Thoracic aorta (tissue), 2 donors: ENCODE results near the gene COL11A1. TPM values are rescaled to one million over a fixed set of nuclear protein-coding genes. Genes with fewer than 3 reads are reported as not detected.

Experiments
- ATAC-seq: fragments of 150-250 bp; one replicate; pipeline ENCODE4 v1.8.0; 2017; ENCODE audit warnings: low read depth; ENCODE audit not compliant: insufficient number of reproducible peaks, low FRiP score
- DNase-seq: peaks from one replicate; pipeline ENCODE4 v3.0.0-alpha.2; 2020; ENCODE audit warnings: low spot score
- H3K27ac ChIP-seq, 2 donors: fragments of 200-600 bp; sonication (generic); 1 replicate in 1 of 2; 2 replicates in 1 of 2; pipeline ENCODE4 v1.5.1; 2016; ENCODE audit warnings: mild to moderate bottlenecking in 2 of 2, moderate library complexity in 2 of 2
- H3K27me3 ChIP-seq: fragments of 200-600 bp; sonication (generic); replicated peaks from 2 replicates; pipeline ENCODE4 v1.6.0; 2016; ENCODE audit warnings: mild to moderate bottlenecking; ENCODE audit not compliant: insufficient read depth
- H3K36me3 ChIP-seq: fragments of 200-600 bp; sonication (generic); one replicate; pipeline ENCODE4 v1.5.1; 2016
- H3K4me1 ChIP-seq, 2 donors: fragments of 200-600 bp; sonication (generic); 1 replicate in 1 of 2; 2 replicates in 1 of 2; pipeline versions ENCODE4 v1.5.1 to v1.6.0; 2016; ENCODE audit warnings: low read depth in 2 of 2, mild to moderate bottlenecking in 1 of 2; ENCODE audit not compliant: control insufficient read depth in 1 of 2
- H3K4me3 ChIP-seq: fragments of 200-600 bp; sonication (generic); 2 replicates; pipeline ENCODE4 v1.5.1; 2016; ENCODE audit warnings: mild to moderate bottlenecking
- H3K9me3 ChIP-seq: fragments of 200-600 bp; sonication (generic); 2 replicates; pipeline ENCODE4 v1.5.1; 2016
- total RNA-seq, 2 donors: library from RNA; depleted of rRNA; stranded (reverse); fragments of >200 nt; gene quantifications; one replicate each; pipeline versions ENCODE4 v1.1.0 to v1.2.3, GENCODE V29; 2016
- TF ChIP-seq, protein P1 (sequence below): fragments of 200-600 bp; sonication (generic); IDR thresholded peaks from one replicate; pipeline ENCODE4 v1.5.1; 2019; ENCODE audit warnings: antibody characterized with exemption

Gene COL11A1
- total RNA-seq, 2 donors from 2014 or later = 0.07 TPM; not detected in 1

DNA sequence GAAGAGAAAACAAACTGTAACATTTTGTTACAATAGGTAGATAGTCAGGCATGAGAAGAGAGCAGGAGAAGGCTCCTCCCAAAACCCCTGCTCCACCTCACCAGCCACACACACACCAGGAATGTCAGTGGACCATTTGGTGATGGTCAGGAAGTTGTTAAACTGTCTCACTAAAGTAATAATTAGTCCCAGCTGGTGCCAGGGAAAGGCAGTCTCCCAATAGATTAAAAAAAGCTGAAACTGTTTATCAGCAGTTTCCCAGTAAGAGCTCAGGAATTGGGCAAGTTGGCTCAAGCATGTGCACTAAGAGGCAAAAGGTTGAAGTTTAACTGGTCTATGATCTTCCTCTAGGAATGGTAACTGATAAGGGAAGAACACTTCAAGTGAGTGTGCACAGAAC, 249.6 kb downstream of the COL11A1 start:
- no peaks in the 10 kb centered on the region for H3K9me3 ChIP-seq
- H3K4me3 ChIP-seq = no peak overlapping the region
- TF ChIP-seq, protein P1, sequence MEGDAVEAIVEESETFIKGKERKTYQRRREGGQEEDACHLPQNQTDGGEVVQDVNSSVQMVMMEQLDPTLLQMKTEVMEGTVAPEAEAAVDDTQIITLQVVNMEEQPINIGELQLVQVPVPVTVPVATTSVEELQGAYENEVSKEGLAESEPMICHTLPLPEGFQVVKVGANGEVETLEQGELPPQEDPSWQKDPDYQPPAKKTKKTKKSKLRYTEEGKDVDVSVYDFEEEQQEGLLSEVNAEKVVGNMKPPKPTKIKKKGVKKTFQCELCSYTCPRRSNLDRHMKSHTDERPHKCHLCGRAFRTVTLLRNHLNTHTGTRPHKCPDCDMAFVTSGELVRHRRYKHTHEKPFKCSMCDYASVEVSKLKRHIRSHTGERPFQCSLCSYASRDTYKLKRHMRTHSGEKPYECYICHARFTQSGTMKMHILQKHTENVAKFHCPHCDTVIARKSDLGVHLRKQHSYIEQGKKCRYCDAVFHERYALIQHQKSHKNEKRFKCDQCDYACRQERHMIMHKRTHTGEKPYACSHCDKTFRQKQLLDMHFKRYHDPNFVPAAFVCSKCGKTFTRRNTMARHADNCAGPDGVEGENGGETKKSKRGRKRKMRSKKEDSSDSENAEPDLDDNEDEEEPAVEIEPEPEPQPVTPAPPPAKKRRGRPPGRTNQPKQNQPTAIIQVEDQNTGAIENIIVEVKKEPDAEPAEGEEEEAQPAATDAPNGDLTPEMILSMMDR = no peak
- no peak overlapping the region for H3K27ac ChIP-seq
- no peaks in the 10 kb centered on the region for H3K4me1 ChIP-seq
- ATAC-seq (no peak), DNase-seq (no peak)
- no peaks in the 10 kb centered on the region for H3K27me3 ChIP-seq
- H3K36me3 ChIP-seq = no peaks in the 10 kb centered on the region

DNA sequence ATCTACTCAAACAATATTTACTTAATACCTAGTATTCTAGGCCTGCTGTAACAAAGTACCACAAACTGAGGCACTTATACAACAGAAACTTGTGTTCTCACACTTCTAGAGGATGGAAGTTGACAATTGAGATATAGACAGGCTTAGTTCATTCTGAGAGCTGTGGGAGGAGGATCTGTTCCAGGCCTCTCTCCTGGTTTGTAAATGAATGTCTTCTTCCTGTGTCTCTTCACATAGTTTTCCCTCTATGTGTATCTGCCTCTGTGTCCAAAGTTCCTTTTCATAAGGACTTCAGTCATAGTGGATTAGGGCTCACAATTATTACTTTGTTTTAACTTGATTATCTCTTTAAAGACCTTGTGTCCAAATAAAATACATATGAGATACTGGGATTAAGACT, 251.1 kb downstream of the COL11A1 start:
- TF ChIP-seq, protein P1 = no peak
- ATAC-seq = no peak
- no peaks in the 10 kb centered on the region for H3K4me1 ChIP-seq
- no peaks in the 10 kb centered on the region for H3K9me3 ChIP-seq
- H3K27ac ChIP-seq = no peak overlapping the region
- no peaks in the 10 kb centered on the region for H3K27me3 ChIP-seq
- no peaks in the 10 kb centered on the region for H3K36me3 ChIP-seq
- DNase-seq = no peak
- H3K4me3 ChIP-seq = no peak overlapping the region

DNA sequence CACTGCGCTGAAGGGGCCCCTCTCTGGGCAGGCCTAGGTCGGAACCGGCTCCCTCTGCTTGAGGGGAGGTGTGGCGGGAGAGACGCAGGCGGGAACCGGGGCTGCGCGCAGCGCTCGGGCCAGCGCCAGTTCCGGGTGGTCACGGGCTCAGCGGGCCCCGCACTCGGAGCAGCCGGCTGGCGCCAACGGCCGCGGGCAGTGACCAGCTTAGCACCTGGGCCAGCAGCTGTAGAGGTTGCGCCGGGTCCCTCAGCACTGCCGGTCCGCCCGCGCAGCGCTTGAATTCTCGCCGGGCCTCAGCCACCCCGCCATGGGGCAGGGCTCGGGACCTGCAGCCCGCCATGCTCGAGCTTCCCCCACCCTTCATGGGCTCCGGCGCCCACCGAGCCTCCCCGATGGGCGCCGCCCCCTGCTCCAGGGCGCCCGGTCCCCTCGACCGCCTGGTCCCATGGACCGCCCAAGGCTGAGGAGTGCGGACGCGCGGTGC, 254.6 kb downstream of the COL11A1 start:
- H3K4me3 ChIP-seq = no peak overlapping the region
- H3K4me1 ChIP-seq = no peaks in the 10 kb centered on the region
- H3K27me3 ChIP-seq = no peaks in the 10 kb centered on the region
- H3K9me3 ChIP-seq = no peaks in the 10 kb centered on the region
- DNase-seq (no peak), ATAC-seq (no peak)
- no peaks in the 10 kb centered on the region for H3K36me3 ChIP-seq
- H3K27ac ChIP-seq = no peak overlapping the region
- TF ChIP-seq, protein P1 = no peak

DNA sequence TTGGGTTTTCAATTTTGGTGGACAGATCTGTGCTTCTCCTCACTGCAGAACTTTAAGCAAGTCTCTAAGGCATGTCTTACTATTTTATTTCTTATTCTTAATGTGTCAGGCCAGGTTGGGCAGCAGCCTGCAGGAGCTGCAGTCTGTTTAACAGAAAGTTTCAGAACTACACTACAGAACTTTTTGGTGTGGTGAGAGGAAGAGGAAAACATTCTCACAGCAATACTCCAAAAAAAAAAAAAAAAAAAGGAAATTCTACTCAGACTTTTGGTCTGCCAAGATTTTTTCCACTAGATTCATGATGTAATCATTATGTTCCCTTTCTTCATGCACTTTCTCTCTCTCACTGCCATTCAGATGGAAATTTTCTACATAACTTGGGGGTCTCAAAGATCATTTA, 255.2 kb downstream of the COL11A1 start:
- H3K27ac ChIP-seq = no peak overlapping the region
- H3K27me3 ChIP-seq = no peaks in the 10 kb centered on the region

DNA sequence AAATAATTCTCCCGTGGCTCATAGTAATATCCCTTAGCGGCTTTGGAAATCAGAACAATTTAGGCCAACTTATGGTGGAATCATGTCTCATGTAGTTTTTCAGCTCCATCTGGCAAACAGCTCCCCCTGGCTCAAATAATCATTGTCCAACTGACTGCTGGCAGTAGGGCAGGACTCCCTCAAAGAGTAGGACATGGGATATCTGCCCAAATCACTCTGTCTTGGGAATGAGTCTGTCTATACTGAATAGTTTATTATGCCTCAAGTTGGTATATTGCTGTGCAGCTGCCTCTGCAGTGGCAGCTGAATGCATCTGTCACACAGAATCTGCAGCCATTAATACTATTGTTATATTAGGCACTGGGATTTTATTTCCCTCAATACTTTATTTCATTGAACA, 255.7 kb downstream of the COL11A1 start:
- DNase-seq (no peak), ATAC-seq (no peak)
- H3K36me3 ChIP-seq = no peaks in the 10 kb centered on the region
- H3K4me3 ChIP-seq = no peak overlapping the region
- H3K9me3 ChIP-seq = no peaks in the 10 kb centered on the region
- TF ChIP-seq, protein P1 = no peak
- H3K27me3 ChIP-seq = no peaks in the 10 kb centered on the region
- no peaks in the 10 kb centered on the region for H3K4me1 ChIP-seq
- no peak overlapping the region for H3K27ac ChIP-seq

More for the DNA sequence above, 255.2 kb downstream of the COL11A1 start:
- DNase-seq = no peak
- Histone ChIP-seq H3K4me1 (no peaks in the 10 kb centered on the region), H3K9me3 (no peaks in the 10 kb centered on the region), H3K36me3 (no peaks in the 10 kb centered on the region), H3K4me3 (no peak overlapping the region)
- TF ChIP-seq, protein P1 = no peak
- ATAC-seq = no peak
